GM12872 (cell line): ENCODE results near the gene WNK1.

Experiments
- CTCF ChIP-seq: IDR thresholded peaks from 3 replicates; pipeline ENCODE4 v1.5.1; 2011; ENCODE audit warnings: low read depth, mild to moderate bottlenecking, low read length, moderate library complexity; ENCODE audit not compliant: insufficient read depth

WNK1 gene

GRCh38 chr12:846421-846820, 94.0 kb downstream of the WNK1 start:
- TF ChIP-seq CTCF, result no peak

GRCh38 chr12:848173-848865, 95.9 kb downstream of the WNK1 start:
- TF ChIP-seq CTCF, result no peak

GRCh38 chr12:848882-849527, 96.6 kb downstream of the WNK1 start:
- no peak for TF ChIP-seq CTCF

- no peak for TF ChIP-seq CTCF
Measured at GRCh38 chr12:851343-851742, 99.0 kb downstream of the WNK1 start.

GRCh38 chr12:851913-852312, 99.5 kb downstream of the WNK1 start:
- no peak for TF ChIP-seq CTCF

GRCh38 chr12:852864-853263, 100.5 kb downstream of the WNK1 start:
- TF ChIP-seq CTCF, result no peak

- no peak for TF ChIP-seq CTCF
Measured at GRCh38 chr12:857611-858010, 105.2 kb downstream of the WNK1 start.
